Smooth muscle cell (in vitro differentiated cells): ENCODE results near the gene GRM6. TPM values are rescaled to one million over a fixed set of nuclear protein-coding genes. Genes with fewer than 3 reads are reported as not detected.
A peak's percentile ranks its signal among the peaks of the same experiment; 100 is the strongest.

Experiments used
- DNase-seq: peaks from one replicate; lab custom pipeline; 2025; ENCODE audit not compliant: unreplicated experiment; lab: John Stamatoyannopoulos, UW
- H2AFZ ChIP-seq: fragments of 200-600 bp; sonication (generic); 2 replicates; pipeline ENCODE4 v1.6.0; 2016; ENCODE audit warnings: antibody characterized with exemption, low read depth, mild to moderate bottlenecking
- H3F3A ChIP-seq: fragments of 200-600 bp; sonication (generic); 2 replicates; pipeline ENCODE4 v1.6.0; 2017; ENCODE audit warnings: antibody characterized with exemption, low read depth
- H3K27ac ChIP-seq: fragments of 200-600 bp; sonication (generic); 2 replicates; pipeline ENCODE4 v1.5.1; 2016; ENCODE audit warnings: low read depth, mild to moderate bottlenecking
- H3K27me3 ChIP-seq: fragments of 200-600 bp; sonication (generic); 2 replicates; pipeline ENCODE4 v1.6.1; 2016; ENCODE audit warnings: low read depth, mild to moderate bottlenecking
- H3K36me3 ChIP-seq: fragments of 200-600 bp; sonication (generic); 2 replicates; pipeline ENCODE4 v1.5.1; 2016; ENCODE audit warnings: low read depth
- H3K4me1 ChIP-seq: fragments of 200-600 bp; sonication (generic); 2 replicates; pipeline ENCODE4 v1.5.1; 2016; ENCODE audit warnings: low read depth
- H3K4me2 ChIP-seq: fragments of 200-600 bp; sonication (generic); 2 replicates; pipeline ENCODE4 v1.6.0; 2016; ENCODE audit warnings: mild to moderate bottlenecking
- H3K4me3 ChIP-seq: fragments of 200-600 bp; sonication (generic); 2 replicates; pipeline ENCODE4 v1.5.1; 2016; ENCODE audit warnings: mild to moderate bottlenecking
- H3K79me2 ChIP-seq: fragments of 200-600 bp; sonication (generic); 2 replicates; pipeline ENCODE4 v1.6.0; 2016; ENCODE audit warnings: low read depth, mild to moderate bottlenecking
- H3K9ac ChIP-seq: fragments of 200-600 bp; sonication (generic); 2 replicates; pipeline ENCODE4 v1.6.0; 2016; ENCODE audit warnings: low read depth
- H3K9me3 ChIP-seq: fragments of 200-600 bp; sonication (generic); replicated peaks from 2 replicates; pipeline ENCODE4 v1.5.1; 2016; ENCODE audit warnings: low read depth
- H4K20me1 ChIP-seq: fragments of 200-600 bp; sonication (generic); 2 replicates; pipeline ENCODE4 v1.6.0; 2016; ENCODE audit warnings: low read depth
- CTCF ChIP-seq: fragments of 200-600 bp; sonication (generic); IDR thresholded peaks from 2 replicates; pipeline ENCODE4 v1.5.1; 2017; ENCODE audit warnings: borderline replicate concordance, mild to moderate bottlenecking, antibody characterized with exemption; ENCODE audit not compliant: insufficient read depth, poor library complexity, severe bottlenecking
- WGBS: methylation state at CpG from one replicate; pipeline ENCODE4 v1.1.7; 2016; ENCODE audit warnings: low lambda C conversion rate; 5-methylcytosine and 5-hydroxymethylcytosine counted together
- polyA plus RNA-seq: library from polyadenylated mRNA; unstranded; fragments of >200 nt; fragmentation: Nextera tagmentation; extraction: Ambion mirVana; gene quantifications from 2 replicates; pipeline ENCODE4 v1.2.1, GENCODE V29; 2016
- total RNA-seq: library from RNA; depleted of rRNA; stranded (reverse); fragments of >200 nt; gene quantifications from 2 replicates; pipeline ENCODE4 v1.2.3, GENCODE V29; 2014

GRM6 gene
- total RNA-seq: not detected in 2 replicates
- polyA plus RNA-seq: not detected in 2 replicates

GRCh38 chr5:178994580-178995340 is at the start of gene GRM6:
GRM6 (minus strand) TSS chr5:178995320; CDS start chr5:178994944, 376 bp downstream.
- no peaks in the 10 kb centered on the region for H3K79me2 ChIP-seq
- no peak within 1 kb of the TSS for H3K9ac ChIP-seq
- no peaks in the 10 kb centered on the region for H4K20me1 ChIP-seq
- WGBS: 6% methylated on average over 59 of the region's 97 CpGs
- peak within 1 kb of the TSS; percentile 80 for H3K4me2 ChIP-seq
- H3K4me3 ChIP-seq: peak within 1 kb of the TSS; percentile 37
- no peak within 1 kb of the TSS for H3K27ac ChIP-seq
- no peaks in the 10 kb centered on the region for H3K4me1 ChIP-seq
- H2AFZ ChIP-seq: peak within 1 kb of the TSS; percentile 54
- H3K36me3 ChIP-seq: no peaks in the 10 kb centered on the region
- no peak for DNase-seq
- H3F3A ChIP-seq: no peaks in the 10 kb centered on the region
- peaks cover 15% of the 10 kb centered on the region for H3K27me3 ChIP-seq
- TF ChIP-seq CTCF: no peak
- no peaks in the 10 kb centered on the region for H3K9me3 ChIP-seq

- Histone ChIP-seq H2AFZ (no peak overlapping the region), H3K9me3 (peaks cover 5% of the 10 kb centered on the region), H4K20me1 (no peaks in the 10 kb centered on the region), H3K27me3 (no peaks in the 10 kb centered on the region), H3K4me3 (no peak overlapping the region), H3K4me1 (no peaks in the 10 kb centered on the region), H3F3A (no peaks in the 10 kb centered on the region), H3K79me2 (no peaks in the 10 kb centered on the region), H3K27ac (no peak overlapping the region), H3K4me2 (no peak overlapping the region), H3K9ac (no peak overlapping the region), H3K36me3 (no peaks in the 10 kb centered on the region)
- TF ChIP-seq CTCF: no peak
- no peak for DNase-seq
- WGBS: 69% methylated on average over 2 of the region's 2 CpGs
These were observed 49.6 kb upstream of the GRM6 start for GRCh38 chr5:179044765-179045164.

- Histone ChIP-seq H3K4me2 (no peak overlapping the region), H3K27ac (no peak overlapping the region), H3K79me2 (no peaks in the 10 kb centered on the region), H2AFZ (no peak overlapping the region), H3K9ac (no peak overlapping the region), H3F3A (no peaks in the 10 kb centered on the region), H4K20me1 (no peaks in the 10 kb centered on the region), H3K27me3 (no peaks in the 10 kb centered on the region), H3K9me3 (peaks cover 64% of the 10 kb centered on the region), H3K36me3 (peaks cover 58% of the 10 kb centered on the region), H3K4me1 (no peaks in the 10 kb centered on the region), H3K4me3 (no peak overlapping the region)
- TF ChIP-seq CTCF: no peak
- 94% methylated on average over 7 of the region's 7 CpGs for WGBS
- no peak for DNase-seq
These were observed 38.0 kb upstream of the GRM6 start for GRCh38 chr5:179033004-179033580.
